ENCODE data around the gene ETFA.

Gene ETFA

GRCh38 chr15:76177491-76178040, 133.7 kb downstream of the ETFA start:
- no peak overlapping the region for H3K4me3 ChIP-seq (ENCODE audit: insufficient read depth, low read depth, low read length, poor library complexity, severe bottlenecking)
- H3K27me3 ChIP-seq (replicated peaks; ENCODE audit: control insufficient read depth, insufficient read depth, low read length, poor library complexity, severe bottlenecking): peaks cover 3% of the 10 kb centered on the region
- no peaks in the 10 kb centered on the region for H3K4me1 ChIP-seq (ENCODE audit: control insufficient read depth, insufficient read depth, low read length, poor library complexity, severe bottlenecking)
- no peak for DNase-seq
- H3K36me3 ChIP-seq (ENCODE audit: control insufficient read depth, insufficient read depth, low read length): no peaks in the 10 kb centered on the region
- no peak overlapping the region for H3K27ac ChIP-seq (ENCODE audit: insufficient read depth, low read length, poor library complexity, severe bottlenecking)
- H3K9me3 ChIP-seq (ENCODE audit: control insufficient read depth, low read length): no peaks in the 10 kb centered on the region

DNA sequence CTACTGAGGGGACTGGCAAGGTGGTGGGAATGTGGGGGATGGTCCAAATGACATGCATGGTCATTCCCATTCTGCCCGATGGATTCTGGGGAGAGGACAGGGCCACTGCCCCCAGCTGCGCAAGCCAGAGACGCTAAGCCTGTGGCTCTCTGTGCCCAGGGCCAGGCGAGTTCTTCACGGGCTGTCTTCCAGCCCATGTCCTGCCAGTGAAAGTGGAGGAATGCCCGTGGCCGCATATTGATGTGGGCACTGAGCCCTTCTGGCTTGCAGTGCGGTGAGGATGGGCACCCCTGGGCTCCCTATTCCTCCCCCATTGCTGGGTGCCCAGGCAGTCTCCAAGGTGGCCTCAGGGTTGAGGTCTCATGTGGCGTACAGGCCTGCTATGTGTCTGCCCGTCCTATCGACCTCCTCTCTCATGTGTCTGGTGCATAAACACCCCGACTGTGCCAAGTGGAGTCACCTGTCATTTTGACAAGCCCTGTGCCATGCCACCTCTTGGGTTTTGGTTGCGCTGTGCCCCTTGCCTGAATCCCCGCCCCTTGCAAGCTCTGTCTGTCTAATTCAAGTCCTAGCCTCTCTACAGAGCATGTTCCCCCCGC, 134.7 kb downstream of the ETFA start:
- no peaks in the 10 kb centered on the region for H3K36me3 ChIP-seq (ENCODE audit: control insufficient read depth, insufficient read depth, low read length)
- no peaks in the 10 kb centered on the region for H3K4me1 ChIP-seq (ENCODE audit: control insufficient read depth, insufficient read depth, low read length, poor library complexity, severe bottlenecking)
- no peak for DNase-seq
- H3K27me3 ChIP-seq (replicated peaks; ENCODE audit: control insufficient read depth, insufficient read depth, low read length, poor library complexity, severe bottlenecking): peaks cover 3% of the 10 kb centered on the region
- no peak overlapping the region for H3K4me3 ChIP-seq (ENCODE audit: insufficient read depth, low read depth, low read length, poor library complexity, severe bottlenecking)
- no peaks in the 10 kb centered on the region for H3K9me3 ChIP-seq (ENCODE audit: control insufficient read depth, low read length)
- no peak overlapping the region for H3K27ac ChIP-seq (ENCODE audit: insufficient read depth, low read length, poor library complexity, severe bottlenecking)

GRCh38 chr15:76176059-76176458, 135.2 kb downstream of the ETFA start:
- no peaks in the 10 kb centered on the region for H3K4me1 ChIP-seq (ENCODE audit: control insufficient read depth, insufficient read depth, low read length, poor library complexity, severe bottlenecking)
- no peak overlapping the region for H3K27ac ChIP-seq (ENCODE audit: insufficient read depth, low read length, poor library complexity, severe bottlenecking)
- no peaks in the 10 kb centered on the region for H3K9me3 ChIP-seq (ENCODE audit: control insufficient read depth, low read length)
- no peak for DNase-seq
- H3K27me3 ChIP-seq (replicated peaks; ENCODE audit: control insufficient read depth, insufficient read depth, low read length, poor library complexity, severe bottlenecking): peaks cover 3% of the 10 kb centered on the region
- no peaks in the 10 kb centered on the region for H3K36me3 ChIP-seq (ENCODE audit: control insufficient read depth, insufficient read depth, low read length)
- no peak overlapping the region for H3K4me3 ChIP-seq (ENCODE audit: insufficient read depth, low read depth, low read length, poor library complexity, severe bottlenecking)

GRCh38 chr15:76175442-76175841, 135.8 kb downstream of the ETFA start:
- no peak overlapping the region for H3K27ac ChIP-seq (ENCODE audit: insufficient read depth, low read length, poor library complexity, severe bottlenecking)
- H3K4me1 ChIP-seq (ENCODE audit: control insufficient read depth, insufficient read depth, low read length, poor library complexity, severe bottlenecking): no peaks in the 10 kb centered on the region
- H3K4me3 ChIP-seq (ENCODE audit: insufficient read depth, low read depth, low read length, poor library complexity, severe bottlenecking): no peak overlapping the region
- no peak for DNase-seq
- peaks cover 3% of the 10 kb centered on the region for H3K27me3 ChIP-seq (replicated peaks; ENCODE audit: control insufficient read depth, insufficient read depth, low read length, poor library complexity, severe bottlenecking)
- no peaks in the 10 kb centered on the region for H3K36me3 ChIP-seq (ENCODE audit: control insufficient read depth, insufficient read depth, low read length)
- no peaks in the 10 kb centered on the region for H3K9me3 ChIP-seq (ENCODE audit: control insufficient read depth, low read length)

GRCh38 chr15:76174654-76175053, 136.6 kb downstream of the ETFA start:
- Histone ChIP-seq H3K27ac (ENCODE audit: insufficient read depth, low read length, poor library complexity, severe bottlenecking) (no peak overlapping the region), H3K27me3 (replicated peaks; ENCODE audit: control insufficient read depth, insufficient read depth, low read length, poor library complexity, severe bottlenecking) (peaks cover 3% of the 10 kb centered on the region), H3K9me3 (ENCODE audit: control insufficient read depth, low read length) (no peaks in the 10 kb centered on the region), H3K4me3 (ENCODE audit: insufficient read depth, low read depth, low read length, poor library complexity, severe bottlenecking) (no peak overlapping the region), H3K4me1 (ENCODE audit: control insufficient read depth, insufficient read depth, low read length, poor library complexity, severe bottlenecking) (no peaks in the 10 kb centered on the region), H3K36me3 (ENCODE audit: control insufficient read depth, insufficient read depth, low read length) (no peaks in the 10 kb centered on the region)
- no peak for DNase-seq

DNA sequence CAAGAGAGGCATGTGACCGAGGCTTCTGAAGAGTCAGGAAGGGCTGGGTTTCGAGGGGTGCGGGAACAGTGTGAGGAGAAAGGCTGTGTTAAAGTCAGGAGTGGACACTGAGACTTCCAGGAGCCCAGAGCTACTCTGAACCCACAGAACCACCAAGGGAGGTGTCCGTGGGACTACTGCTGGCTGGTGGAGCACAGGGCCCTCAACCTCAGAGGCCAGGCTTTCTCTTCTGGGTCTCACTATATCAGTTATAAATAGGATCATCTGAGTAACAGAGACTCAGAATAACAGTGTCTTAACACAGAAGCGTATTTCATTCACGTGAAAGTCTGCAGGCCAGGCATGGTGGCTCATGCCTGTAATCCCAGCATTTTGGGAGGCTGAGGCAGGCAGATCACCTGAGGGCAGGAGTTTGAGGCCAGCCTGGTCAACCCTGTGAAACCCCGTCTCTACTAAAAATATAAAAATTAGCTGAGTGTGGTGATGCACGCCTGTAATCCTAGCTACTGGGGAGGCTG, 137.9 kb downstream of the ETFA start:
- Histone ChIP-seq H3K4me3 (ENCODE audit: insufficient read depth, low read depth, low read length, poor library complexity, severe bottlenecking) (no peak overlapping the region), H3K9me3 (ENCODE audit: control insufficient read depth, low read length) (no peaks in the 10 kb centered on the region), H3K27ac (ENCODE audit: insufficient read depth, low read length, poor library complexity, severe bottlenecking) (no peak overlapping the region), H3K27me3 (replicated peaks; ENCODE audit: control insufficient read depth, insufficient read depth, low read length, poor library complexity, severe bottlenecking) (peaks cover 3% of the 10 kb centered on the region), H3K4me1 (ENCODE audit: control insufficient read depth, insufficient read depth, low read length, poor library complexity, severe bottlenecking) (no peaks in the 10 kb centered on the region), H3K36me3 (ENCODE audit: control insufficient read depth, insufficient read depth, low read length) (no peaks in the 10 kb centered on the region)
- no peak for DNase-seq

DNA sequence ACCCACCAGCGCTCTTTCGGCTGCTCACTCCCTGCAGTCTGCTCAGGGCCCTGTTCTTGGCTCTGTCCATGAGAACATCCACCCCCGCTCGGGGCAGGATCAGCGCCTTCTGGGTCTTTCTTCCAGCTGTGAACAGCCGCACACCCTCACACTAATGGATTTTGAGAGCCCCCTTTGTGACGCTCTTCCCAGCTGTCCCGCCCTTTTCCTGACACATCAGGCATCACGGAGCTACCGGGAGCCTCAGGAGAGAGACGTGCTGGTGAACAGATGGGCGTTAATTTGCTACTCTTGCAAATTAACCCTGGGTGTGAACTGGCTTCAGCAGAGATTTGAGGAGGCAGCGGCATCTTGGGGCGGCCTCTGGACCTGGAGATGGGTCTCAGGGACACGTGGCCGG, 138.5 kb downstream of the ETFA start:
- Histone ChIP-seq H3K36me3 (ENCODE audit: control insufficient read depth, insufficient read depth, low read length) (no peaks in the 10 kb centered on the region), H3K4me3 (ENCODE audit: insufficient read depth, low read depth, low read length, poor library complexity, severe bottlenecking) (no peak overlapping the region), H3K4me1 (ENCODE audit: control insufficient read depth, insufficient read depth, low read length, poor library complexity, severe bottlenecking) (no peaks in the 10 kb centered on the region), H3K9me3 (ENCODE audit: control insufficient read depth, low read length) (no peaks in the 10 kb centered on the region), H3K27ac (ENCODE audit: insufficient read depth, low read length, poor library complexity, severe bottlenecking) (no peak overlapping the region), H3K27me3 (replicated peaks; ENCODE audit: control insufficient read depth, insufficient read depth, low read length, poor library complexity, severe bottlenecking) (peaks cover 3% of the 10 kb centered on the region)
- no peak for DNase-seq

- Histone ChIP-seq H3K4me3 (ENCODE audit: insufficient read depth, low read depth, low read length, poor library complexity, severe bottlenecking) (no peak overlapping the region), H3K27ac (ENCODE audit: insufficient read depth, low read length, poor library complexity, severe bottlenecking) (no peak overlapping the region), H3K27me3 (replicated peaks; ENCODE audit: control insufficient read depth, insufficient read depth, low read length, poor library complexity, severe bottlenecking) (peaks cover 3% of the 10 kb centered on the region), H3K9me3 (ENCODE audit: control insufficient read depth, low read length) (no peaks in the 10 kb centered on the region), H3K4me1 (ENCODE audit: control insufficient read depth, insufficient read depth, low read length, poor library complexity, severe bottlenecking) (no peaks in the 10 kb centered on the region), H3K36me3 (ENCODE audit: control insufficient read depth, insufficient read depth, low read length) (no peaks in the 10 kb centered on the region)
- DNase-seq: no peak
These were observed 141.1 kb downstream of the ETFA start for GRCh38 chr15:76169911-76170800.

- no peak overlapping the region for H3K4me3 ChIP-seq (ENCODE audit: insufficient read depth, low read depth, low read length, poor library complexity, severe bottlenecking)
- H3K36me3 ChIP-seq (ENCODE audit: control insufficient read depth, insufficient read depth, low read length): no peaks in the 10 kb centered on the region
- DNase-seq: no peak
- no peaks in the 10 kb centered on the region for H3K4me1 ChIP-seq (ENCODE audit: control insufficient read depth, insufficient read depth, low read length, poor library complexity, severe bottlenecking)
- no peaks in the 10 kb centered on the region for H3K9me3 ChIP-seq (ENCODE audit: control insufficient read depth, low read length)
- no peak overlapping the region for H3K27ac ChIP-seq (ENCODE audit: insufficient read depth, low read length, poor library complexity, severe bottlenecking)
- H3K27me3 ChIP-seq (replicated peaks; ENCODE audit: control insufficient read depth, insufficient read depth, low read length, poor library complexity, severe bottlenecking): no peaks in the 10 kb centered on the region
These were observed 142.3 kb downstream of the ETFA start for GRCh38 chr15:76169018-76169417.
